Kidney (tissue), 14 donors: ENCODE data around the gene HPS1. TPM values are rescaled to one million over a fixed set of nuclear protein-coding genes. Genes with fewer than 3 reads are reported as not detected.

Source experiments
- DNase-seq, 5 donors: peaks; one replicate each; pipeline ENCODE4 v3.0.0-alpha.2; 2013 to 2020
- FAIRE-seq: peaks from 2 replicates; lab custom pipeline; 2012; peaks lifted over from hg19 to GRCh38; lab: Jason Lieb, UNC
- H3K27ac ChIP-seq, 2 donors: one replicate each; pipeline ENCODE4 v1.7.0; 2013; ENCODE audit warnings: low read depth in 2 of 2, low read length in 2 of 2, inconsistent platforms in 1 of 2
- H3K27me3 ChIP-seq: one replicate; pipeline ENCODE4 v1.7.1; 2013; ENCODE audit warnings: low read length, inconsistent platforms; ENCODE audit not compliant: control insufficient read depth, insufficient read depth
- H3K36me3 ChIP-seq, 3 donors: one replicate each; pipeline versions ENCODE4 v1.7.0 to v1.7.1; 2013; ENCODE audit warnings: low read length in 3 of 3, control low read depth in 1 of 3, inconsistent platforms in 1 of 3; ENCODE audit not compliant: insufficient read depth in 3 of 3, control insufficient read depth in 2 of 3
- H3K4me1 ChIP-seq, 3 donors: one replicate each; pipeline versions ENCODE4 v1.7.0 to v1.7.1; 2013; ENCODE audit warnings: low read length in 3 of 3, inconsistent platforms in 1 of 3, low read depth in 1 of 3; ENCODE audit not compliant: control insufficient read depth in 2 of 3, insufficient read depth in 2 of 3
- H3K4me3 ChIP-seq, 3 donors: one replicate each; pipeline versions ENCODE4 v1.7.0 to v1.8.1; 2013; ENCODE audit warnings: low read length in 3 of 3, control low read depth in 1 of 3, inconsistent platforms in 1 of 3
- H3K9ac ChIP-seq, 3 donors: one replicate each; pipeline versions ENCODE4 v1.7.0 to v1.7.1; 2013; ENCODE audit warnings: low read length in 3 of 3, control low read depth in 1 of 3, inconsistent platforms in 1 of 3
- H3K9me3 ChIP-seq, 3 donors: one replicate each; pipeline versions ENCODE4 v1.7.0 to v1.7.1; 2013; ENCODE audit warnings: low read length in 3 of 3, control low read depth in 1 of 3, inconsistent platforms in 1 of 3; ENCODE audit not compliant: control insufficient read depth in 2 of 3, insufficient read depth in 1 of 3
- CTCF ChIP-seq: IDR thresholded peaks from 3 replicates; pipeline ENCODE4 v1.5.1; 2012; ENCODE audit warnings: mild to moderate bottlenecking, moderate library complexity, borderline replicate concordance; ENCODE audit not compliant: insufficient read depth; ENCODE audit errors: extremely low read depth
- intact Hi-C: fragments of 100-400 bp; cut with DNase I; formaldehyde crosslinking; loops from one replicate; pipeline ENCODE4 v1.11.1; 2022
- polyA plus RNA-seq: library from polyadenylated mRNA; stranded (reverse); fragments of 350-450 nt; fragmentation: Illumina TruSeq; extraction: RNeasy Lipid Tissue Mini Kit (QIAGEN cat#74804); gene quantifications from one replicate; pipeline ENCODE4 v1.2.3, GENCODE V29; 2014; ENCODE audit warnings: low read depth, low replicate concordance; ENCODE audit not compliant: insufficient read depth
- total RNA-seq: library from RNA; stranded (reverse); fragmentation: NEBNext Ultra II Directional; extraction: Animal tissue kit (Norgen Biotek cat#: 25700); gene quantifications from one replicate; pipeline ENCODE4 v1.2.1, GENCODE V29; 2021
- donor health status: control.
- donor health status: control.
- donor health status: control.
- donor health status: control.
- donor health status: control.
- donor health status: DM: yes; HTN: yes; CAD: no.
- donor health status: Normal renal cell carcinoma (clear cell type).

The HPS1 gene
- total and polyA plus RNA-seq, 2 donors from 2014 or later: 42.7 to 63.3 TPM

GRCh38 chr10:98380493-98381339 lies 66.0 kb downstream of the HPS1 start:
- H3K36me3 ChIP-seq: no peaks in the 10 kb centered on the region
- H3K9ac ChIP-seq: no peak overlapping the region
- no peak overlapping the region for H3K27ac ChIP-seq
- no peak for TF ChIP-seq CTCF
- intact Hi-C loops: no loop called here
- H3K9me3 ChIP-seq: no peaks in the 10 kb centered on the region
- no peaks in the 10 kb centered on the region for H3K27me3 ChIP-seq
- DNase-seq (peak in 1 of 5 donors; percentile 27), FAIRE-seq (no peak)
- no peak overlapping the region for H3K4me3 ChIP-seq
- H3K4me1 ChIP-seq: peaks cover 0 to 2% (median 0%) of the 10 kb centered on the region in 3 donors

- no peak overlapping the region for H3K4me3 ChIP-seq
- no peak for TF ChIP-seq CTCF
- no peaks in the 10 kb centered on the region for H3K27me3 ChIP-seq
- intact Hi-C loops: no loop called here
- H3K4me1 ChIP-seq: peaks cover 0 to 2% (median 0%) of the 10 kb centered on the region in 3 donors
- no peak overlapping the region for H3K27ac ChIP-seq
- no peaks in the 10 kb centered on the region for H3K9me3 ChIP-seq
- no peak overlapping the region for H3K9ac ChIP-seq
- no peak for DNase-seq
- no peaks in the 10 kb centered on the region for H3K36me3 ChIP-seq
- FAIRE-seq: no peak
These were observed 68.0 kb downstream of the HPS1 start for GRCh38 chr10:98378722-98379121.

GRCh38 chr10:98377536-98377935 lies 69.2 kb downstream of the HPS1 start:
- DNase-seq (no peak), FAIRE-seq (no peak)

More at GRCh38 chr10:98377536-98377935, 69.2 kb downstream of the HPS1 start:
- intact Hi-C loops: no loop called here
- no peak for TF ChIP-seq CTCF
- H3K4me1 ChIP-seq: peaks cover 0 to 2% (median 0%) of the 10 kb centered on the region in 3 donors
- H3K27me3 ChIP-seq: no peaks in the 10 kb centered on the region
- no peaks in the 10 kb centered on the region for H3K36me3 ChIP-seq
- H3K4me3 ChIP-seq: no peak overlapping the region
- H3K9ac ChIP-seq: no peak overlapping the region
- no peak overlapping the region for H3K27ac ChIP-seq
- no peaks in the 10 kb centered on the region for H3K9me3 ChIP-seq
